Tibial artery (tissue), 4 donors: ENCODE data around the gene OR6A2.

Experiments used
- DNase-seq, 2 donors: peaks; one replicate each; pipeline ENCODE4 v3.0.0-alpha.2; 2019
- H3K27ac ChIP-seq, 2 donors: fragments of 200-600 bp; sonication (generic) in 1 of 2; 1 replicate in 1 of 2; 2 replicates in 1 of 2; pipeline ENCODE4 v1.5.1; 2018 to 2019; ENCODE audit warnings: mild to moderate bottlenecking in 1 of 2
- H3K27me3 ChIP-seq, 2 donors: fragments of 200-600 bp; sonication (generic) in 1 of 2; one replicate each; pipeline versions ENCODE4 v1.5.1 to v1.6.0; 2016 to 2019
- H3K36me3 ChIP-seq, 3 donors: fragments of 200-600 bp; sonication (generic) in 2 of 3; one replicate each; pipeline ENCODE4 v1.5.1; 2016 to 2019; ENCODE audit warnings: mild to moderate bottlenecking in 2 of 3
- H3K4me1 ChIP-seq, 4 donors: fragments of 200-600 bp; sonication (generic) in 2 of 4; 1 replicate in 3 of 4; 2 replicates in 1 of 4; pipeline ENCODE4 v1.5.1; 2016 to 2019
- H3K4me3 ChIP-seq, 2 donors: fragments of 200-600 bp; sonication (generic) in 1 of 2; 1 replicate in 1 of 2; 2 replicates in 1 of 2; pipeline ENCODE4 v1.5.1; 2018 to 2019; ENCODE audit warnings: mild to moderate bottlenecking in 2 of 2
- H3K9me3 ChIP-seq, 3 donors: fragments of 200-600 bp; sonication (generic) in 1 of 3; one replicate each; pipeline ENCODE4 v1.5.1; 2016 to 2019
- CTCF ChIP-seq, 2 experiments: fragments of 200-600 bp in 1 of 2; fragments of 450-650 bp in 1 of 2; IDR thresholded peaks; one replicate each; pipeline ENCODE4 v1.5.1; 2017 to 2019; ENCODE audit warnings: antibody characterized with exemption in 2 of 2, mild to moderate bottlenecking in 1 of 2, moderate library complexity in 1 of 2
- intact Hi-C: fragments of 100-400 bp; cut with DNase I; formaldehyde crosslinking; loops from one replicate; pipeline ENCODE4 v1.15.0; 2023; ENCODE audit warnings: low total_unique reads

Gene OR6A2

GRCh38 chr11:6799402-6799801 lies at the start of gene OR6A2:
OR6A2 (minus strand) TSS chr11:6799689; CDS start chr11:6795708, 3,981 bp downstream.
- no peaks in the 10 kb centered on the region for H3K4me1 ChIP-seq
- peaks cover 0 to 9% (median 0%) of the 10 kb centered on the region in 3 donors for H3K9me3 ChIP-seq
- no peak for DNase-seq
- H3K4me3 ChIP-seq: no peak within 1 kb of the TSS
- intact Hi-C loops: no loop called here
- TF ChIP-seq CTCF (IDR thresholded peaks at IDR 0.05): no peak
- no peaks in the 10 kb centered on the region for H3K36me3 ChIP-seq
- no peak within 1 kb of the TSS for H3K27ac ChIP-seq
- H3K27me3 ChIP-seq: no peaks in the 10 kb centered on the region

- intact Hi-C loops: no loop called here
- no peak within 1 kb of the TSS for H3K27ac ChIP-seq
- TF ChIP-seq CTCF (IDR thresholded peaks at IDR 0.05): no peak
- no peaks in the 10 kb centered on the region for H3K27me3 ChIP-seq
- no peaks in the 10 kb centered on the region for H3K36me3 ChIP-seq
- DNase-seq: no peak
- H3K9me3 ChIP-seq: no peaks in the 10 kb centered on the region
- H3K4me3 ChIP-seq: no peak within 1 kb of the TSS
- no peaks in the 10 kb centered on the region for H3K4me1 ChIP-seq
Measured at GRCh38 chr11:6845383-6845782, 45.9 kb upstream of the OR6A2 start, which contains the start of gene OR10A5. OR10A5 (plus strand) TSS chr11:6845683; CDS start chr11:6845683, 0 bp downstream.

- no peak for TF ChIP-seq CTCF (IDR thresholded peaks at IDR 0.05)
- Histone ChIP-seq H3K4me3 (no peak overlapping the region), H3K27me3 (no peaks in the 10 kb centered on the region), H3K36me3 (no peaks in the 10 kb centered on the region), H3K27ac (no peak overlapping the region), H3K4me1 (no peaks in the 10 kb centered on the region), H3K9me3 (no peaks in the 10 kb centered on the region)
- intact Hi-C loops: no loop called here
- no peak for DNase-seq
Measured at GRCh38 chr11:6844356-6844755, 44.9 kb upstream of the OR6A2 start.

- Histone ChIP-seq H3K27me3 (no peaks in the 10 kb centered on the region), H3K27ac (no peak overlapping the region), H3K4me1 (no peaks in the 10 kb centered on the region), H3K9me3 (no peaks in the 10 kb centered on the region), H3K36me3 (no peaks in the 10 kb centered on the region), H3K4me3 (no peak overlapping the region)
- intact Hi-C loops: no loop called here
- no peak for DNase-seq
- TF ChIP-seq CTCF (IDR thresholded peaks at IDR 0.05): no peak
Measured at GRCh38 chr11:6843670-6844069, 44.2 kb upstream of the OR6A2 start.

GRCh38 chr11:6841694-6842093 lies 42.2 kb upstream of the OR6A2 start:
- Histone ChIP-seq H3K36me3 (no peaks in the 10 kb centered on the region), H3K9me3 (no peaks in the 10 kb centered on the region), H3K4me3 (no peak overlapping the region), H3K4me1 (no peaks in the 10 kb centered on the region), H3K27ac (no peak overlapping the region), H3K27me3 (no peaks in the 10 kb centered on the region)
- no peak for TF ChIP-seq CTCF (IDR thresholded peaks at IDR 0.05)
- DNase-seq: no peak
- intact Hi-C loops: no loop called here

- intact Hi-C loops: no loop called here
- H3K9me3 ChIP-seq: no peaks in the 10 kb centered on the region
- H3K27ac ChIP-seq: no peak overlapping the region
- TF ChIP-seq CTCF (IDR thresholded peaks at IDR 0.05): no peak
- H3K4me1 ChIP-seq: no peaks in the 10 kb centered on the region
- DNase-seq: no peak
- no peaks in the 10 kb centered on the region for H3K27me3 ChIP-seq
- H3K4me3 ChIP-seq: no peak overlapping the region
- H3K36me3 ChIP-seq: no peaks in the 10 kb centered on the region
Measured at GRCh38 chr11:6834021-6834420, 34.5 kb upstream of the OR6A2 start.
